GM12878 (cell line): ENCODE data around the gene CCDC63. TPM values are rescaled to one million over a fixed set of nuclear protein-coding genes. Genes with fewer than 3 reads are reported as not detected.

Source experiments
- ATAC-seq: fragments of 200-7000 bp; cut with Tn5 transposase; 3 replicates; pipeline ENCODE4 v1.9.1; 2020; ENCODE audit warnings: mild to moderate bottlenecking, moderate library complexity
- BruUV-seq: library from RNA; stranded (reverse); fragments of 400-500 nt; replicated peaks from 2 replicates; lab custom pipeline; 2021; lab: Mats Ljungman, UMichigan
- CTCF ChIA-PET: fragments of 300-600 bp; sonication (Branson Sonifier 250); formaldehyde crosslinking; extraction: SDS; loops from one replicate; lab custom pipeline; 2021; ENCODE audit warnings: inconsistent platforms; lab: Yijun Ruan, JAX
- POLR2A ChIA-PET: fragments of 350-600 bp; formaldehyde crosslinking; extraction: SDS; loops from one replicate; lab custom pipeline; 2021; ENCODE audit warnings: inconsistent platforms; lab: Charles Lee
- RAD21 ChIA-PET: fragments of 300-600 bp; sonication (Branson Sonifier 250); formaldehyde crosslinking; loops from one replicate; lab custom pipeline; 2023; ENCODE audit warnings: antibody characterized with exemption; ENCODE audit not compliant: unreplicated experiment; lab: Charles Lee
- SMC1A ChIA-PET: fragments of 300-600 bp; sonication (Branson Sonifier 250); formaldehyde crosslinking; loops from one replicate; lab custom pipeline; 2023; ENCODE audit not compliant: unreplicated experiment, uncharacterized antibody; lab: Charles Lee
- DNase-seq: peaks from one replicate; pipeline ENCODE4 v3.0.0-alpha.2; 2011; ENCODE audit warnings: low read depth, low spot score
- FAIRE-seq: peaks from 3 replicates; lab custom pipeline; 2011; peaks lifted over from hg19 to GRCh38; lab: Jason Lieb, UNC
- H2AFZ ChIP-seq: 2 replicates; pipeline ENCODE4 v1.6.0; 2011; ENCODE audit warnings: low read depth, low read length, control low read depth; ENCODE audit not compliant: control insufficient read depth
- H3K27ac ChIP-seq: 2 replicates; pipeline ENCODE4 v1.5.1; 2011; ENCODE audit warnings: control low read depth; ENCODE audit not compliant: control insufficient read depth, insufficient read depth
- H3K27me3 ChIP-seq, 2 experiments: replicated peaks in 1 of 2; 2 replicates each; pipeline versions ENCODE4 v1.6.0 to v1.6.1; 2011; ENCODE audit warnings: low read length in 1 of 2; ENCODE audit not compliant: control insufficient read depth in 2 of 2, insufficient read depth in 2 of 2
- H3K36me3 ChIP-seq, 2 experiments: 2 replicates each; pipeline ENCODE4 v1.5.1; 2011; ENCODE audit warnings: low read length in 1 of 2; ENCODE audit not compliant: control insufficient read depth in 2 of 2, insufficient read depth in 2 of 2
- H3K4me1 ChIP-seq: 2 replicates; pipeline ENCODE4 v1.6.1; 2011; ENCODE audit warnings: mild to moderate bottlenecking, low read length, moderate library complexity, mixed read lengths; ENCODE audit not compliant: control insufficient read depth, insufficient read depth
- H3K4me2 ChIP-seq: 2 replicates; pipeline ENCODE4 v1.6.0; 2011; ENCODE audit warnings: control low read depth; ENCODE audit not compliant: control insufficient read depth, insufficient read depth
- H3K4me3 ChIP-seq: fragments of 200-600 bp; sonication (generic); 2 replicates; pipeline ENCODE4 v1.5.1; 2016
- H3K79me2 ChIP-seq: 2 replicates; pipeline ENCODE4 v1.6.0; 2011; ENCODE audit warnings: low read length; ENCODE audit not compliant: control insufficient read depth, insufficient read depth
- H3K9ac ChIP-seq: 2 replicates; pipeline ENCODE4 v1.8.0; 2011; ENCODE audit warnings: low read length, control low read depth, mixed read lengths; ENCODE audit not compliant: control insufficient read depth, insufficient read depth
- H3K9me3 ChIP-seq: replicated peaks from 3 replicates; pipeline ENCODE4 v1.5.1; 2011; ENCODE audit warnings: mild to moderate bottlenecking, low read length; ENCODE audit not compliant: control insufficient read depth, insufficient read depth
- H4K20me1 ChIP-seq: 2 replicates; pipeline ENCODE4 v1.6.0; 2011; ENCODE audit not compliant: control insufficient read depth, insufficient read depth
- BMI1 ChIP-seq: fragments of 450-650 bp; IDR thresholded peaks from 2 replicates; pipeline ENCODE4 v1.6.1; 2016; ENCODE audit warnings: mild to moderate bottlenecking, moderate library complexity, borderline replicate concordance
- CREB1 ChIP-seq: IDR thresholded peaks from 2 replicates; pipeline ENCODE4 v1.6.1; 2012; ENCODE audit warnings: low read depth, mild to moderate bottlenecking, inconsistent platforms
- EED ChIP-seq: sonication (generic); IDR thresholded peaks from 2 replicates; pipeline ENCODE4 v1.6.1; 2016; ENCODE audit warnings: antibody characterized with exemption, low read depth
- FOXM1 ChIP-seq: IDR thresholded peaks from 2 replicates; pipeline ENCODE4 v1.6.1; 2012; ENCODE audit warnings: low read depth, mild to moderate bottlenecking, inconsistent platforms, low read length, moderate library complexity
- GATAD2B ChIP-seq: fragments of 450-650 bp; conservative IDR thresholded peaks from 2 replicates; pipeline ENCODE4 v1.6.1; 2017; ENCODE audit warnings: low read depth, mild to moderate bottlenecking, moderate library complexity
- HDAC2 ChIP-seq: fragments of 200-600 bp; sonication (generic); IDR thresholded peaks from 2 replicates; pipeline ENCODE4 v1.6.1; 2017
- HDGF ChIP-seq: fragments of 450-650 bp; IDR thresholded peaks from 2 replicates; pipeline ENCODE4 v1.6.1; 2016; ENCODE audit warnings: antibody characterized with exemption
- IKZF2 ChIP-seq, 2 experiments: fragments of 450-650 bp; IDR thresholded peaks; 2 replicates each; pipeline ENCODE4 v1.6.1; 2017; ENCODE audit warnings: mild to moderate bottlenecking in 2 of 2, moderate library complexity in 2 of 2
- JUNB ChIP-seq: IDR thresholded peaks from 2 replicates; pipeline ENCODE4 v1.6.1; 2016; ENCODE audit warnings: antibody characterized with exemption, mild to moderate bottlenecking
- LARP7 ChIP-seq: fragments of 450-650 bp; IDR thresholded peaks from 2 replicates; pipeline ENCODE4 v1.6.1; 2017; ENCODE audit warnings: mild to moderate bottlenecking
- MLLT1 ChIP-seq: fragments of 450-650 bp; IDR thresholded peaks from 2 replicates; pipeline ENCODE4 v1.6.1; 2016; ENCODE audit warnings: mild to moderate bottlenecking
- MTA2 ChIP-seq: fragments of 450-650 bp; IDR thresholded peaks from 2 replicates; pipeline ENCODE4 v1.6.1; 2016; ENCODE audit warnings: low read depth, mild to moderate bottlenecking, moderate library complexity
- MXI1 ChIP-seq: fragments of 150-350 bp; IDR thresholded peaks from 2 replicates; pipeline ENCODE4 v1.6.1; 2011; ENCODE audit warnings: low read depth, mild to moderate bottlenecking, inconsistent platforms, low read length, improper control_type of control experiment
- NR2F1 ChIP-seq: fragments of 450-650 bp; conservative IDR thresholded peaks from 2 replicates; pipeline ENCODE4 v1.6.1; 2017; ENCODE audit warnings: mild to moderate bottlenecking
- POLR2AphosphoS5 ChIP-seq: IDR thresholded peaks from 2 replicates; pipeline ENCODE4 v1.6.1; 2011; ENCODE audit warnings: mild to moderate bottlenecking, low read length, inconsistent platforms
- SMARCA5 ChIP-seq: fragments of 450-650 bp; IDR thresholded peaks from 2 replicates; pipeline ENCODE4 v1.6.1; 2017; ENCODE audit warnings: mild to moderate bottlenecking
- SRF ChIP-seq, 2 experiments: IDR thresholded peaks; 2 replicates each; pipeline ENCODE4 v1.6.1; 2011; ENCODE audit warnings: low read depth in 2 of 2, low read length in 2 of 2, mild to moderate bottlenecking in 1 of 2, moderate library complexity in 1 of 2
- SUPT20H ChIP-seq: IDR thresholded peaks from 2 replicates; pipeline ENCODE4 v1.6.1; 2011; ENCODE audit warnings: low read depth, mild to moderate bottlenecking, low read length, moderate library complexity, borderline replicate concordance; ENCODE audit not compliant: control insufficient read depth
- TCF12 ChIP-seq: IDR thresholded peaks from 2 replicates; pipeline ENCODE4 v1.6.1; 2011; ENCODE audit warnings: low read depth, mild to moderate bottlenecking, low read length
- TCF3 ChIP-seq: IDR thresholded peaks from 2 replicates; pipeline ENCODE4 v1.6.1; 2012; ENCODE audit warnings: low read depth, mild to moderate bottlenecking, low read length, borderline replicate concordance; ENCODE audit not compliant: insufficient read depth
- YY1 ChIP-seq: IDR thresholded peaks from 2 replicates; pipeline ENCODE4 v1.6.1; 2011; ENCODE audit warnings: low read depth, mild to moderate bottlenecking, low read length
- WGBS: methylation state at CpG from one replicate; pipeline ENCODE4 v1.1.6; 2016; ENCODE audit warnings: low lambda C conversion rate; ENCODE audit not compliant: insufficient replicate concordance, insufficient coverage; ENCODE audit errors: missing lambda C conversion rate; 5-methylcytosine and 5-hydroxymethylcytosine counted together
- in situ Hi-C: fragments of 300-500 bp; cut with MboI; formaldehyde crosslinking; loops from 9 replicates; pipeline ENCODE4 v1.14.3; 2018; ENCODE audit warnings: mixed read lengths
- intact Hi-C: fragments of 100-400 bp; cut with micrococcal nuclease; formaldehyde crosslinking; loops from one replicate; pipeline ENCODE4 v1.14.2; 2022; ENCODE audit not compliant: unreplicated experiment
- polyA plus RNA-seq, 11 experiments: library from polyadenylated mRNA; depleted of rRNA in 4 of 11; unstranded in 6 of 11; stranded (reverse) in 5 of 11; fragments of >200 nt; fragmentation: Nextera tagmentation in 4 of 11; fragmentation: Illumina TruSeq in 1 of 11; extraction: Ambion mirVana in 4 of 11; extraction: Trizol in 1 of 11; gene quantifications; 1 replicate in 1 of 11; 2 replicates in 10 of 11; pipeline versions ENCODE4 v1.2.1 to v1.2.3, GENCODE V29; 2011 to 2016; ENCODE audit warnings: inconsistent platforms in 2 of 11, missing spikeins in 2 of 11, low read depth in 1 of 11
- total RNA-seq, 4 experiments: library from RNA; depleted of rRNA in 3 of 4; stranded (reverse); fragments of >200 nt in 3 of 4; fragmentation: Illumina TruSeq in 1 of 4; extraction: Trizol in 1 of 4; gene quantifications; 2 replicates each; pipeline versions ENCODE4 v1.2.1 to v1.2.3, GENCODE V29; 2013 to 2021

Gene CCDC63
- total and polyA plus RNA-seq, 10 of the 15 experiments (the other 5 are each of a cell fraction or from before 2014, with no cell fraction given), result not detected

DNA sequence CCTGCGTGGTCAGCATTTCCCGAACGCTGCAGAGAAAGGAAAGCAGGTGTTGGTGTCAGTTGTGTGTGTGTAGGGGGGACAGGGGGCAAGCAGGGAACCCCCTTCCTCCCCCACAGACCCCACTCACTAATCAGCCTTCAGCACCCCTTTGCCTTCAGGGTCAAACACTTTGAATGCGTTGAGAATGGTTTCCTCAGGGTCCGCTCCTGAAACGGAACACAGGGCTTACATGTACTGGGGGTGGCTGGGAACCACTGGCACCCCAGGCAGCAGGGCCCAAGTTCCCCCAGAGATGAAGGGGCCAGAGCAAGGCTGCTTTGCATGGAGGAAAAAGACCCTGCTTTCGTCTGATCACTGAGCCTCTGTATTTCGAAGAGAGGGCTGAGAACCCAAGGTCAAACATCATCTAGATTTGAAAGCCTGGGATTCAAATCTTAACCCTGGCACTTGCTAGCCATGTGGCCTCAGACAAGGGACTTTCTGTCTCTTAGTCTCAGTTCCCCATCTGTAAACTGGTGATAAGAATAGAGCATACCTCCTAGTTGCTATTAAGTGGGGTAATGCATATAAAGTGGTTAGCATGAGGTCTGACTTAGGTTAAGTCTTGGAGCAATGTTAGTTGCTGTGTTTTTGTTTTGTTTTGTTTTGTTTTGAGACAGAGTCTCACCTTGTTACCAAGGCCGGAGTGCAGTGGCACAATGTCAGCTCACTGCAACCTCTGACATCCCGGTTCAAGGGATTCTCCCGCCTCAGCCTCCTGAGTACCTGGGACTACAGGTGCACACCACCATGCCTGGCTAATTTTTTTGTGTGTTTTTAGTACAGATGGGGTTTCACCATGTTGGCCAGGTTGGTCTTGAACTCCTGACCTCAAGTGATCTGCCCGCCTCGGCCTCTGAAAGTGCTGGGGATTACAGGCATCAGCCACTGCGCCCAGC lies 66.6 kb downstream of the CCDC63 start:
- RAD21 ChIA-PET, result interaction anchor here (2.4 kb wide), 1 partner anchor 18 kb away, joined by 5 read pairs; no protein-coding TSS in a partner anchor
- in situ Hi-C loops, result no loop called here
- intact Hi-C loops, result no loop called here
- BruUV-seq, result TSS peak; percentile 94
- Histone ChIP-seq H3K27me3 (no peaks in the 10 kb centered on the region), H3K9me3 (no peaks in the 10 kb centered on the region), H2AFZ (peak overlapping the region; percentile 85), H3K4me2 (peak overlapping the region; percentile 97), H3K36me3 (no peaks in the 10 kb centered on the region), H4K20me1 (no peaks in the 10 kb centered on the region), H3K4me3 (peak overlapping the region; percentile 12; the same call in 1 of the 2 replicates), H3K79me2 (no peaks in the 10 kb centered on the region), H3K9ac (peak overlapping the region; percentile 82), H3K4me1 (peaks cover 45% of the 10 kb centered on the region), H3K27ac (peak overlapping the region; percentile 99)
- peak; percentile 96 for FAIRE-seq
- CTCF ChIA-PET, result interaction anchor here (2.2 kb wide), 1 partner anchor 17 kb away, joined by 15 read pairs; no protein-coding TSS in a partner anchor
- ATAC-seq, result peak; percentile 98
- POLR2A ChIA-PET, result no interaction called here
- 20% methylated on average over 14 of the region's 14 CpGs for WGBS
- peak; percentile 95 for DNase-seq
- SMC1A ChIA-PET, result no interaction called here
- TF ChIP-seq BMI1 (peak; percentile 69), TCF3 (0 out of 2 replicates have a peak, but pooled peaks have one; percentile 4), YY1 (no peak), JUNB (no peak; the same call in 1 of the 2 replicates), MTA2 (peak; percentile 95), FOXM1 (peak; percentile 74), IKZF2 (IDR thresholded peaks at IDR 0.05) (peak; percentile 86 to 87), MLLT1 (peak; percentile 93), POLR2AphosphoS5 (peak; percentile 77), LARP7 (0 out of 2 replicates have a peak, but pooled peaks have one; percentile 51), SUPT20H (no peak), SMARCA5 (peak; percentile 75), TCF12 (0 out of 2 replicates have a peak, but pooled peaks have one; percentile 23), GATAD2B (peak; percentile 37; the same call in 1 of the 2 replicates), SRF (IDR thresholded peaks at IDR 0.05; ENCODE audit: low read depth in 2 of 2, low read length in 2 of 2) (no peak), HDAC2 (no peak), HDGF (peak; percentile 54), MXI1 (peak; percentile 68; the same call in 1 of the 2 replicates), NR2F1 (peak; percentile 95), EED (peak; percentile 8; the same call in 1 of the 2 replicates), CREB1 (0 out of 2 replicates have a peak, but pooled peaks have one; percentile 33)
